ENCODE measurements around the gene CCDC102B. TPM values are rescaled to one million over a fixed set of nuclear protein-coding genes. Genes with fewer than 3 reads are reported as not detected.
"Not testable (repeated sequence)": the region's sequence is repeated elsewhere in the genome, so short reads cannot be mapped to it uniquely, and the experiment has no call there.

The CCDC102B gene
- total RNA-seq, 1 donor from 2014 or later, result 8.2 TPM

GRCh38 chr18:68942230-68942629 lies 144.3 kb downstream of the CCDC102B start:
- TF ChIP-seq CTCF (IDR thresholded peaks at IDR 0.05; ENCODE audit: unreplicated experiment), result no peak
- Mint-ChIP-seq H3K9me3 (ENCODE audit: unreplicated experiment) (no peaks in the 10 kb centered on the region), H3K4me1 (ENCODE audit: unreplicated experiment) (no peaks in the 10 kb centered on the region), H3K36me3 (ENCODE audit: low read depth, unreplicated experiment) (no peaks in the 10 kb centered on the region), H3K4me3 (ENCODE audit: unreplicated experiment) (no peak overlapping the region), H3K27me3 (ENCODE audit: unreplicated experiment) (no peaks in the 10 kb centered on the region), H3K27ac (ENCODE audit: unreplicated experiment) (no peak overlapping the region)
- no peak for DNase-seq (ENCODE audit: low spot score)

GRCh38 chr18:68943861-68944260 lies 146.0 kb downstream of the CCDC102B start:
- DNase-seq (ENCODE audit: low spot score); H3K4me3 Mint-ChIP-seq (ENCODE audit: unreplicated experiment); H3K4me1 Mint-ChIP-seq (ENCODE audit: unreplicated experiment); H3K36me3 Mint-ChIP-seq (ENCODE audit: low read depth, unreplicated experiment); H3K27ac Mint-ChIP-seq (ENCODE audit: unreplicated experiment); H3K27me3 Mint-ChIP-seq (ENCODE audit: unreplicated experiment); H3K9me3 Mint-ChIP-seq (ENCODE audit: unreplicated experiment): not testable (repeated sequence)

- no peak for DNase-seq (ENCODE audit: low spot score)
- H3K9me3 Mint-ChIP-seq (ENCODE audit: unreplicated experiment), result no peaks in the 10 kb centered on the region
- H3K4me1 Mint-ChIP-seq (ENCODE audit: unreplicated experiment), result no peaks in the 10 kb centered on the region
- TF ChIP-seq CTCF (IDR thresholded peaks at IDR 0.05; ENCODE audit: unreplicated experiment), result no peak
- H3K27me3 Mint-ChIP-seq (ENCODE audit: unreplicated experiment), result no peaks in the 10 kb centered on the region
- no peaks in the 10 kb centered on the region for H3K36me3 Mint-ChIP-seq (ENCODE audit: low read depth, unreplicated experiment)
- H3K27ac Mint-ChIP-seq (ENCODE audit: unreplicated experiment), result no peak overlapping the region
- no peak overlapping the region for H3K4me3 Mint-ChIP-seq (ENCODE audit: unreplicated experiment)
These were observed 146.4 kb downstream of the CCDC102B start for GRCh38 chr18:68944330-68944729.

GRCh38 chr18:68944826-68945225 lies 146.9 kb downstream of the CCDC102B start:
- Mint-ChIP-seq H3K4me3 (ENCODE audit: unreplicated experiment) (no peak overlapping the region), H3K36me3 (ENCODE audit: low read depth, unreplicated experiment) (no peaks in the 10 kb centered on the region), H3K9me3 (ENCODE audit: unreplicated experiment) (no peaks in the 10 kb centered on the region), H3K27ac (ENCODE audit: unreplicated experiment) (no peak overlapping the region), H3K4me1 (ENCODE audit: unreplicated experiment) (no peaks in the 10 kb centered on the region), H3K27me3 (ENCODE audit: unreplicated experiment) (no peaks in the 10 kb centered on the region)
- DNase-seq (ENCODE audit: low spot score), result no peak
- TF ChIP-seq CTCF (IDR thresholded peaks at IDR 0.05; ENCODE audit: unreplicated experiment), result no peak

- Mint-ChIP-seq H3K27me3 (ENCODE audit: unreplicated experiment) (no peaks in the 10 kb centered on the region), H3K36me3 (ENCODE audit: low read depth, unreplicated experiment) (no peaks in the 10 kb centered on the region), H3K4me1 (ENCODE audit: unreplicated experiment) (no peaks in the 10 kb centered on the region), H3K27ac (ENCODE audit: unreplicated experiment) (no peak overlapping the region), H3K4me3 (ENCODE audit: unreplicated experiment) (no peak overlapping the region), H3K9me3 (ENCODE audit: unreplicated experiment) (no peaks in the 10 kb centered on the region)
- DNase-seq (ENCODE audit: low spot score), result no peak
- no peak for TF ChIP-seq CTCF (IDR thresholded peaks at IDR 0.05; ENCODE audit: unreplicated experiment)
These were observed 150.7 kb downstream of the CCDC102B start for GRCh38 chr18:68948622-68949021.

GRCh38 chr18:68954738-68955137 lies 156.9 kb downstream of the CCDC102B start:
- Mint-ChIP-seq H3K9me3 (ENCODE audit: unreplicated experiment) (no peaks in the 10 kb centered on the region), H3K4me3 (ENCODE audit: unreplicated experiment) (no peak overlapping the region), H3K27me3 (ENCODE audit: unreplicated experiment) (no peaks in the 10 kb centered on the region), H3K36me3 (ENCODE audit: low read depth, unreplicated experiment) (no peaks in the 10 kb centered on the region), H3K27ac (ENCODE audit: unreplicated experiment) (no peak overlapping the region), H3K4me1 (ENCODE audit: unreplicated experiment) (no peaks in the 10 kb centered on the region)
- no peak for TF ChIP-seq CTCF (IDR thresholded peaks at IDR 0.05; ENCODE audit: unreplicated experiment)
- no peak for DNase-seq (ENCODE audit: low spot score)
